Measurements from ENCODE around the gene WSB1. TPM values are rescaled to one million over a fixed set of nuclear protein-coding genes. Genes with fewer than 3 reads are reported as not detected.

WSB1 gene
- total and polyA plus RNA-seq, 9 of the 15 experiments (the other 6 are each of a cell fraction or from before 2014, with no cell fraction given): 22.8 to 229 (median 81.1) TPM

DNA sequence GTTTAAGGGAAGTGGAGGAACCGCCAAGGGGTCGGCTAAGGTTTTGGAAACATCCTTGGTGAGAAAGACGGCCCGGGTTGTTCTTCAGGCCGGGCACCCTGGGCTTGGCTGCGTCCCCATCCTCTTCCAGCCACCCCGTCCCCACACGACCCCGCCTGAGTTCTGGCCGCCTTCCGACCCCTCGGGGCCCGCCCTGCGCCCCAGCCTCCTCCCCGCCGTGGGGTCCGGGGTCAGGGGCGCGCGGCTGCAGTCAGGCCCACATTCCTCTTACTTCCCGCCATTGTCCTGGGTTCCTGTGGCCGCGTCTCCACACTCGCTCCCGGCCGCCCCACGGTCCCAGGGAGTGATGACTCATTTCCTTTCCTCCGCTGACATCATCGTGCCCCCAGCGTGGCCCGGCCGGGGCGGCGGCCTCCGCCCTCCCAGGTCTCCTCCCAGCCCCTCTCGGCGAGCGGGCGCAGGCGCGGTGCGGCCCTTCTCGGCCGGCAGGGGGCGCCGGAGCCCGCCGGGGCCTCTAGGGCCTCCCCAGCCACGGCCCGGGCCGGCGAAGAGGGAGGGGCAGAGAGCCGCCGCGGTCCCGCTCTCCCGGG is 59.6 kb downstream of the WSB1 start (continued):
- TF ChIP-seq, protein P1, sequence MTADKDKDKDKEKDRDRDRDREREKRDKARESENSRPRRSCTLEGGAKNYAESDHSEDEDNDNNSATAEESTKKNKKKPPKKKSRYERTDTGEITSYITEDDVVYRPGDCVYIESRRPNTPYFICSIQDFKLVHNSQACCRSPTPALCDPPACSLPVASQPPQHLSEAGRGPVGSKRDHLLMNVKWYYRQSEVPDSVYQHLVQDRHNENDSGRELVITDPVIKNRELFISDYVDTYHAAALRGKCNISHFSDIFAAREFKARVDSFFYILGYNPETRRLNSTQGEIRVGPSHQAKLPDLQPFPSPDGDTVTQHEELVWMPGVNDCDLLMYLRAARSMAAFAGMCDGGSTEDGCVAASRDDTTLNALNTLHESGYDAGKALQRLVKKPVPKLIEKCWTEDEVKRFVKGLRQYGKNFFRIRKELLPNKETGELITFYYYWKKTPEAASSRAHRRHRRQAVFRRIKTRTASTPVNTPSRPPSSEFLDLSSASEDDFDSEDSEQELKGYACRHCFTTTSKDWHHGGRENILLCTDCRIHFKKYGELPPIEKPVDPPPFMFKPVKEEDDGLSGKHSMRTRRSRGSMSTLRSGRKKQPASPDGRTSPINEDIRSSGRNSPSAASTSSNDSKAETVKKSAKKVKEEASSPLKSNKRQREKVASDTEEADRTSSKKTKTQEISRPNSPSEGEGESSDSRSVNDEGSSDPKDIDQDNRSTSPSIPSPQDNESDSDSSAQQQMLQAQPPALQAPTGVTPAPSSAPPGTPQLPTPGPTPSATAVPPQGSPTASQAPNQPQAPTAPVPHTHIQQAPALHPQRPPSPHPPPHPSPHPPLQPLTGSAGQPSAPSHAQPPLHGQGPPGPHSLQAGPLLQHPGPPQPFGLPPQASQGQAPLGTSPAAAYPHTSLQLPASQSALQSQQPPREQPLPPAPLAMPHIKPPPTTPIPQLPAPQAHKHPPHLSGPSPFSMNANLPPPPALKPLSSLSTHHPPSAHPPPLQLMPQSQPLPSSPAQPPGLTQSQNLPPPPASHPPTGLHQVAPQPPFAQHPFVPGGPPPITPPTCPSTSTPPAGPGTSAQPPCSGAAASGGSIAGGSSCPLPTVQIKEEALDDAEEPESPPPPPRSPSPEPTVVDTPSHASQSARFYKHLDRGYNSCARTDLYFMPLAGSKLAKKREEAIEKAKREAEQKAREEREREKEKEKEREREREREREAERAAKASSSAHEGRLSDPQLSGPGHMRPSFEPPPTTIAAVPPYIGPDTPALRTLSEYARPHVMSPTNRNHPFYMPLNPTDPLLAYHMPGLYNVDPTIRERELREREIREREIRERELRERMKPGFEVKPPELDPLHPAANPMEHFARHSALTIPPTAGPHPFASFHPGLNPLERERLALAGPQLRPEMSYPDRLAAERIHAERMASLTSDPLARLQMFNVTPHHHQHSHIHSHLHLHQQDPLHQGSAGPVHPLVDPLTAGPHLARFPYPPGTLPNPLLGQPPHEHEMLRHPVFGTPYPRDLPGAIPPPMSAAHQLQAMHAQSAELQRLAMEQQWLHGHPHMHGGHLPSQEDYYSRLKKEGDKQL (CRISPR knock-in tag; IDR thresholded peaks at IDR 0.05; ENCODE audit: borderline replicate concordance): no peak
- TF ChIP-seq, protein P2, sequence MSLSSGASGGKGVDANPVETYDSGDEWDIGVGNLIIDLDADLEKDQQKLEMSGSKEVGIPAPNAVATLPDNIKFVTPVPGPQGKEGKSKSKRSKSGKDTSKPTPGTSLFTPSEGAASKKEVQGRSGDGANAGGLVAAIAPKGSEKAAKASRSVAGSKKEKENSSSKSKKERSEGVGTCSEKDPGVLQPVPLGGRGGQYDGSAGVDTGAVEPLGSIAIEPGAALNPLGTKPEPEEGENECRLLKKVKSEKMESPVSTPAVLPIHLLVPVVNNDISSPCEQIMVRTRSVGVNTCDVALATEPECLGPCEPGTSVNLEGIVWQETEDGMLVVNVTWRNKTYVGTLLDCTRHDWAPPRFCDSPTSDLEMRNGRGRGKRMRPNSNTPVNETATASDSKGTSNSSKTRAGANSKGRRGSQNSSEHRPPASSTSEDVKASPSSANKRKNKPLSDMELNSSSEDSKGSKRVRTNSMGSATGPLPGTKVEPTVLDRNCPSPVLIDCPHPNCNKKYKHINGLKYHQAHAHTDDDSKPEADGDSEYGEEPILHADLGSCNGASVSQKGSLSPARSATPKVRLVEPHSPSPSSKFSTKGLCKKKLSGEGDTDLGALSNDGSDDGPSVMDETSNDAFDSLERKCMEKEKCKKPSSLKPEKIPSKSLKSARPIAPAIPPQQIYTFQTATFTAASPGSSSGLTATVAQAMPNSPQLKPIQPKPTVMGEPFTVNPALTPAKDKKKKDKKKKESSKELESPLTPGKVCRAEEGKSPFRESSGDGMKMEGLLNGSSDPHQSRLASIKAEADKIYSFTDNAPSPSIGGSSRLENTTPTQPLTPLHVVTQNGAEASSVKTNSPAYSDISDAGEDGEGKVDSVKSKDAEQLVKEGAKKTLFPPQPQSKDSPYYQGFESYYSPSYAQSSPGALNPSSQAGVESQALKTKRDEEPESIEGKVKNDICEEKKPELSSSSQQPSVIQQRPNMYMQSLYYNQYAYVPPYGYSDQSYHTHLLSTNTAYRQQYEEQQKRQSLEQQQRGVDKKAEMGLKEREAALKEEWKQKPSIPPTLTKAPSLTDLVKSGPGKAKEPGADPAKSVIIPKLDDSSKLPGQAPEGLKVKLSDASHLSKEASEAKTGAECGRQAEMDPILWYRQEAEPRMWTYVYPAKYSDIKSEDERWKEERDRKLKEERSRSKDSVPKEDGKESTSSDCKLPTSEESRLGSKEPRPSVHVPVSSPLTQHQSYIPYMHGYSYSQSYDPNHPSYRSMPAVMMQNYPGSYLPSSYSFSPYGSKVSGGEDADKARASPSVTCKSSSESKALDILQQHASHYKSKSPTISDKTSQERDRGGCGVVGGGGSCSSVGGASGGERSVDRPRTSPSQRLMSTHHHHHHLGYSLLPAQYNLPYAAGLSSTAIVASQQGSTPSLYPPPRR (CRISPR knock-in tag; IDR thresholded peaks at IDR 0.05; ENCODE audit: borderline replicate concordance): no peak
- TF ChIP-seq CSDE1 (IDR thresholded peaks at IDR 0.05): no peak
- TF ChIP-seq, protein P3, sequence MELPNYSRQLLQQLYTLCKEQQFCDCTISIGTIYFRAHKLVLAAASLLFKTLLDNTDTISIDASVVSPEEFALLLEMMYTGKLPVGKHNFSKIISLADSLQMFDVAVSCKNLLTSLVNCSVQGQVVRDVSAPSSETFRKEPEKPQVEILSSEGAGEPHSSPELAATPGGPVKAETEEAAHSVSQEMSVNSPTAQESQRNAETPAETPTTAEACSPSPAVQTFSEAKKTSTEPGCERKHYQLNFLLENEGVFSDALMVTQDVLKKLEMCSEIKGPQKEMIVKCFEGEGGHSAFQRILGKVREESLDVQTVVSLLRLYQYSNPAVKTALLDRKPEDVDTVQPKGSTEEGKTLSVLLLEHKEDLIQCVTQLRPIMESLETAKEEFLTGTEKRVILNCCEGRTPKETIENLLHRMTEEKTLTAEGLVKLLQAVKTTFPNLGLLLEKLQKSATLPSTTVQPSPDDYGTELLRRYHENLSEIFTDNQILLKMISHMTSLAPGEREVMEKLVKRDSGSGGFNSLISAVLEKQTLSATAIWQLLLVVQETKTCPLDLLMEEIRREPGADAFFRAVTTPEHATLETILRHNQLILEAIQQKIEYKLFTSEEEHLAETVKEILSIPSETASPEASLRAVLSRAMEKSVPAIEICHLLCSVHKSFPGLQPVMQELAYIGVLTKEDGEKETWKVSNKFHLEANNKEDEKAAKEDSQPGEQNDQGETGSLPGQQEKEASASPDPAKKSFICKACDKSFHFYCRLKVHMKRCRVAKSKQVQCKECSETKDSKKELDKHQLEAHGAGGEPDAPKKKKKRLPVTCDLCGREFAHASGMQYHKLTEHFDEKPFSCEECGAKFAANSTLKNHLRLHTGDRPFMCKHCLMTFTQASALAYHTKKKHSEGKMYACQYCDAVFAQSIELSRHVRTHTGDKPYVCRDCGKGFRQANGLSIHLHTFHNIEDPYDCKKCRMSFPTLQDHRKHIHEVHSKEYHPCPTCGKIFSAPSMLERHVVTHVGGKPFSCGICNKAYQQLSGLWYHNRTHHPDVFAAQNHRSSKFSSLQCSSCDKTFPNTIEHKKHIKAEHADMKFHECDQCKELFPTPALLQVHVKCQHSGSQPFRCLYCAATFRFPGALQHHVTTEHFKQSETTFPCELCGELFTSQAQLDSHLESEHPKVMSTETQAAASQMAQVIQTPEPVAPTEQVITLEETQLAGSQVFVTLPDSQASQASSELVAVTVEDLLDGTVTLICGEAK (IDR thresholded peaks at IDR 0.05): no peak
- TF ChIP-seq, protein P3 (CRISPR knock-in tag; IDR thresholded peaks at IDR 0.05): no peak
